ENCODE data around the gene RRP9. TPM values are rescaled to one million over a fixed set of nuclear protein-coding genes. Genes with fewer than 3 reads are reported as not detected.
"Not testable (repeated sequence)": the region's sequence is repeated elsewhere in the genome, so short reads cannot be mapped to it uniquely, and the experiment has no call there.

The RRP9 gene, protein sequence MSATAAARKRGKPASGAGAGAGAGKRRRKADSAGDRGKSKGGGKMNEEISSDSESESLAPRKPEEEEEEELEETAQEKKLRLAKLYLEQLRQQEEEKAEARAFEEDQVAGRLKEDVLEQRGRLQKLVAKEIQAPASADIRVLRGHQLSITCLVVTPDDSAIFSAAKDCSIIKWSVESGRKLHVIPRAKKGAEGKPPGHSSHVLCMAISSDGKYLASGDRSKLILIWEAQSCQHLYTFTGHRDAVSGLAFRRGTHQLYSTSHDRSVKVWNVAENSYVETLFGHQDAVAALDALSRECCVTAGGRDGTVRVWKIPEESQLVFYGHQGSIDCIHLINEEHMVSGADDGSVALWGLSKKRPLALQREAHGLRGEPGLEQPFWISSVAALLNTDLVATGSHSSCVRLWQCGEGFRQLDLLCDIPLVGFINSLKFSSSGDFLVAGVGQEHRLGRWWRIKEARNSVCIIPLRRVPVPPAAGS
- total RNA-seq, result 15.4 TPM

DNA sequence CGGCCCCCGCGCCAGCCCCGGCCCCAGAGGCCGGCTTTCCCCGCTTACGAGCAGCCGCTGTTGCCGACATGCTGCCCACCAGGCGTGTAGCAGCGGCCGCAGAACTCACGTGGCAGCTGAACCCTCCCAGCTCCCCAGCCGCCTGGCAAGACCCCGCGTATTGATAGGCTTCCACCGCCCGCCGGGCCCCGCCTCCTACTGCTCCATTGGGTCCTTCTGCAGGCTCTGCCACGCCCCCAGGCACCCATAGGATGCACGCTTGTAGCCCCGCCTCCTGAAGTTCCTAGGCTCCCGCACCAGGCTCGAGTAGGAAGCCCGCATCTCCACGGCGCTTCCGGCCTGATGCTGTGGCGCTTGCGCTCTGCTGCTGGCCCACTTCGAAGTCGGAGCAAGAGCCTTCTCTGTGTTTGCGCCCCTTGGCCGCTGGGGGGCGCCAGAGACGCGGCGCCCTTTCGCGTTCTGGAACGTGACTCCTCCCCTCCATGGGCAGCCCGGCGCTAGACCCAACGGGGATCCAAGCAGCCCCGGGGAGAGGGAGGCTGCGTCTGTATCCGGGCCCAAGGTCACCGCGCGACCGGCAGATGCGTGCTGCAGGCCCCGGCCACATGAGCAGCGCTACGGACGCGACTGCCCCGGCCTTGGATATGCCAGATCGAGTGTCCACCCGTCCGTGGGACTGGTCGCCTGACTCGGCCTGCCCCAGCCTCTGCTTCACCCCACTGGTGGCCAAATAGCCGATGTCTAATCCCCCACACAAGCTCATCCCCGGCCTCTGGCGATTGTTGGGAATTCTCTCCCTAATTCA lies at the start of gene RRP9, which contains the start of gene PARP3:
Gene RRP9 (minus strand): TSS at position 107 of the 805 bp plus-strand sequence. CDS start 37 bp downstream, at position 70.
Gene PARP3 (plus strand): TSS at position 566 of the 805 bp plus-strand sequence. CDS start 993 bp downstream, outside the sequence.
- Histone ChIP-seq H3K27me3 (no peaks in the 10 kb centered on the region), H3K27ac (peak within 1 kb of the TSS; percentile 97 to 98), H3K4me1 (peaks cover 14 to 23% of the 10 kb centered on the region in 2 donors), H3K36me3 (peaks cover 6 to 20% of the 10 kb centered on the region in 2 donors), H3K9me3 (no peaks in the 10 kb centered on the region), H3K4me3 (peak within 1 kb of the TSS; percentile 77 to 91)
- DNase-seq (ENCODE audit: low spot score in 2 of 2), result peak; percentile 100
- intact Hi-C loops (cut with DNase I), result loop anchor here (1.0 to 10.0 kb wide), 6 partner anchors 25 to 763 kb away; partner anchors contain the start of genes ABHD14B, DUSP7, GLT8D1 and MANF
- TF ChIP-seq CTCF (IDR thresholded peaks at IDR 0.05), result peak; percentile 99

GRCh38 chr3:51990501-51990971 lies 48.8 kb upstream of the RRP9 start:
- intact Hi-C loops (cut with DNase I); H3K9me3 ChIP-seq; H3K27me3 ChIP-seq; DNase-seq (ENCODE audit: low spot score in 2 of 2); H3K4me3 ChIP-seq: not testable (repeated sequence)
- Histone ChIP-seq H3K36me3 (peaks cover 4 to 34% of the 10 kb centered on the region in 2 donors), H3K4me1 (peaks cover 12 to 20% of the 10 kb centered on the region in 2 donors), H3K27ac (peak overlapping the region; percentile 61 to 73)

DNA sequence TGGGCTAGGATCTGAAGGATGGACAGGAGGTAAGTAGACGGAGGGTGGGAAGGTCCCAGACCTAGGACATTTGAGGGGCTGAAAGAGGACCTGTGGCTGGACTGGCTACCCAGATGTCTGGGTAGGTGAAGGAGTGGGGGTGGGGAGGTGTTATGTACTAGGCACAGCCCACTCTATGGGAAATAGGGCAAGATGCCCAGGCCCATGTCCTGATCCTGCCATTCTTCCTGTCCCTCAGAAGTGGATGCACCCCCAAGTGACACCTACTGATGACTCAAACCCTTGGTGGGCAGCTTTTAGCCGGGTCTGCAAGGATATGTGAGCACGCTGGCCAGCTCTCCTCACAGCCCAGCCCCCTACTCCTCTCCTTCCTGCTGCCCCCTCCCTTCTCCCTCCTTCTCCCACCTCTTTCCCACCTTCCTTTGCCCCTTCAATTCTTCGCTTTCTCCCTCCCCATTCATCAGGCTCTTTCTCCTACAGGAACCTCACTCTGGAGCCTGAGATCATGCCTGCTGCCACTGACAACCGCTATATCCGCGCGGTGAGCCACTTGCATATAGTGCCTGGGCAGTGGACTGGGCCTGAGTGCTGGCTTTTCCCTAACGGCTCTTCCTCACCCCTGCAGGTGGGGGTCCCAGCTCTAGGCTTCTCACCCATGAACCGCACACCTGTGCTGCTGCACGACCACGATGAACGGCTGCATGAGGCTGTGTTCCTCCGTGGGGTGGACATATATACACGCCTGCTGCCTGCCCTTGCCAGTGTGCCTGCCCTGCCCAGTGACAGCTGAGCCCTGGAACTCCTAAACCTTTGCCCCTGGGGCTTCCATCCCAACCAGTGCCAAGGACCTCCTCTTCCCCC lies 46.8 kb upstream of the RRP9 start:
- H3K27ac ChIP-seq, result peak overlapping the region; percentile 61 to 73
- TF ChIP-seq CTCF (IDR thresholded peaks at IDR 0.05), result no peak
- H3K4me3 ChIP-seq, result no peak overlapping the region
- peaks cover 2 to 20% of the 10 kb centered on the region in 2 donors for H3K36me3 ChIP-seq
- no peak for DNase-seq (ENCODE audit: low spot score in 2 of 2)
- H3K27me3 ChIP-seq, result no peaks in the 10 kb centered on the region
- intact Hi-C loops (cut with DNase I), result no loop called here
- H3K4me1 ChIP-seq, result peaks cover 8 to 21% of the 10 kb centered on the region in 2 donors
- no peaks in the 10 kb centered on the region for H3K9me3 ChIP-seq

DNA sequence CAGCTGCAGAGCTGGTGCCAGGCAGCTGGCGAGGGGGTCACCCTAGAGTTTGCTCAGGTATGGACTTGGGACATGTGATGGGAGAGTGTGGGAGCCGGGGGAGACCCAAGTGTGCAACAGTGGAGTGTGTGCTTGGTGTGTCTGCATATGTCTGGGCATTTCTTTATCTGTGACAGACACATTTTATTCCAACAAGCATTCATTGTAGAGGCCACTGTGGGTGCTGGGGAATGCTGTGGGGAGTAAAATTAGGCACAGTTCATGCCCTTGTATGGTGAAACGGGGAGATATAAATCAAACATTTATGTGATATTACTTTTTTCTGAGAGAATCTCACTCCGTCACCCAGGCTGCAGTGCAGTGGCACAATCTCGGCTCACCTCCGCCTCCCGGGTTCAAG lies 45.9 kb upstream of the RRP9 start:
- H3K9me3 ChIP-seq, result no peaks in the 10 kb centered on the region
- intact Hi-C loops (cut with DNase I), result no loop called here
- peaks cover 0 to 12% of the 10 kb centered on the region in 2 donors for H3K36me3 ChIP-seq
- H3K27ac ChIP-seq, result no peak overlapping the region
- no peaks in the 10 kb centered on the region for H3K27me3 ChIP-seq
- no peak overlapping the region for H3K4me3 ChIP-seq
- H3K4me1 ChIP-seq, result peaks cover 12 to 26% of the 10 kb centered on the region in 2 donors
- no peak for TF ChIP-seq CTCF (IDR thresholded peaks at IDR 0.05)
- DNase-seq (ENCODE audit: low spot score in 2 of 2), result no peak

DNA sequence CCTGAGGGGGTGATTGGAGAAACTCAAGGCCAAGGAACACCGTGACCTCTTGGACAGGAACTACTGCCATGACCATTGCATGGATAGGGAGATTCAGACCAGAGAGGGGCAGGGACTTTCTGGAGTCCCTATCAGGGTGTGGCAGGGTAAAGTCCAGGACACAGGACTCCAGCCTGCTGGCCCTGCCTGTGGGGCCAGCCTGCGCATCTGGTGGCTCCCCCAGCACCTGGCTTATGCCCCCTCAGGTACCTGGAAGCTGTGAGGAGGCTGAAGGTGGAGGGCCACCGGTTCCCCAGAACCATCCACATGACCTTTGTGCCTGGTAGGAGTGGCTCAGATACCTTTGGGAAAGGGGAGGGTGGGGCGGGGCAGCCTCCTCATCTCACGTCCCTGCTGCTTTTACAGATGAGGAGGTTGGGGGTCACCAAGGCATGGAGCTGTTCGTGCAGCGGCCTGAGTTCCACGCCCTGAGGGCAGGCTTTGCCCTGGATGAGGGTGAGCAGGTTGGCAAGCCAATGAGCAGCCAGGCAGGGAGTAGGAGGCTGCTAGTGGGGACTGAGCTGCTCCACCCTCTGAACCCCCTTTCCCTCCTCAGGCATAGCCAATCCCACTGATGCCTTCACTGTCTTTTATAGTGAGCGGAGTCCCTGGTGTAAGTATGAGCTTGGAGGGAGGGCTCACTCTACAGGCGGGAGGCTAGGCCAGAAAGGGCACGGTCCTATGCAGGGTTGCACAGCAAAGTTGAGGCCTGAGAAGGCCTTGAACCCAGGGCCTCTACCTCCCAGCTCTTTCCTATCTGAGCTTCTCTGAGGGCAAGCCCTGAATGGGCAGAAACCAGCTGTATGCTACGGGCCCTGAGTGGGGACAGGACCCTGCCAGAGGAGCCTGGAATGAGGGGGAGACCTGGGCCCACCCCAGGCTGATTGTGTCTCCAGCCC lies 44.6 kb upstream of the RRP9 start:
- intact Hi-C loops (cut with DNase I), result no loop called here
- Histone ChIP-seq H3K36me3 (no peaks in the 10 kb centered on the region), H3K27me3 (no peaks in the 10 kb centered on the region), H3K4me1 (peaks cover 19 to 33% of the 10 kb centered on the region in 2 donors), H3K27ac (no peak overlapping the region), H3K4me3 (no peak overlapping the region), H3K9me3 (no peaks in the 10 kb centered on the region)
- no peak for DNase-seq (ENCODE audit: low spot score in 2 of 2)
- no peak for TF ChIP-seq CTCF (IDR thresholded peaks at IDR 0.05)
